A673 (cell line): ENCODE data around the gene CNOT3. TPM values are rescaled to one million over a fixed set of nuclear protein-coding genes. Genes with fewer than 3 reads are reported as not detected.

Experiments
- BruUV-seq: library from RNA; stranded (reverse); fragments of 400-500 nt; replicated peaks from 2 replicates; lab custom pipeline; 2021; lab: Mats Ljungman, UMichigan
- CTCF ChIA-PET: fragments of 300-600 bp; sonication (Branson Sonifier 250); formaldehyde crosslinking; loops from one replicate; lab custom pipeline; 2022; ENCODE audit warnings: antibody characterized with exemption; lab: Charles Lee
- POLR2A ChIA-PET: fragments of 300-600 bp; sonication (Branson Sonifier 250); formaldehyde crosslinking; loops from one replicate; lab custom pipeline; 2022; ENCODE audit warnings: antibody characterized with exemption; ENCODE audit not compliant: low non-redundant PET; lab: Charles Lee
- DNase-seq: peaks from one replicate; pipeline ENCODE4 v3.0.0-alpha.2; 2015; ENCODE audit warnings: low spot score
- H3K27ac ChIP-seq: fragments of 200-600 bp; sonication (generic); 2 replicates; pipeline ENCODE4 v1.5.1; 2016; ENCODE audit warnings: mixed run types, low read depth, mild to moderate bottlenecking, mixed read lengths, antibody characterized with exemption, low read length; ENCODE audit not compliant: poor library complexity, severe bottlenecking
- H3K27me3 ChIP-seq: fragments of 200-600 bp; sonication (generic); replicated peaks from 2 replicates; pipeline ENCODE4 v1.6.1; 2017; ENCODE audit warnings: mixed run types, low read depth, mild to moderate bottlenecking, mixed read lengths, antibody characterized with exemption, low read length; ENCODE audit not compliant: insufficient read depth, poor library complexity
- H3K36me3 ChIP-seq: fragments of 200-600 bp; sonication (generic); 2 replicates; pipeline ENCODE4 v1.6.1; 2016; ENCODE audit warnings: mixed run types, mild to moderate bottlenecking, mixed read lengths, antibody characterized with exemption, low read length; ENCODE audit not compliant: insufficient read depth, poor library complexity, severe bottlenecking
- H3K4me1 ChIP-seq: fragments of 200-600 bp; sonication (generic); 2 replicates; pipeline ENCODE4 v1.6.1; 2017; ENCODE audit warnings: mixed run types, mild to moderate bottlenecking, mixed read lengths, antibody characterized with exemption, low read length; ENCODE audit not compliant: insufficient read depth, poor library complexity, severe bottlenecking
- H3K4me3 ChIP-seq: fragments of 200-600 bp; sonication (generic); 2 replicates; pipeline ENCODE4 v1.5.1; 2016; ENCODE audit warnings: low read depth, mixed run types, mild to moderate bottlenecking, mixed read lengths, low read length; ENCODE audit not compliant: poor library complexity, severe bottlenecking
- H3K9me3 ChIP-seq: fragments of 200-600 bp; sonication (generic); 2 replicates; pipeline ENCODE4 v1.6.1; 2016; ENCODE audit warnings: mixed run types, low read depth, mild to moderate bottlenecking, mixed read lengths, antibody characterized with exemption, low read length; ENCODE audit not compliant: poor library complexity, severe bottlenecking
- CTCF ChIP-seq: fragments of 300-800, 200-600 bp; sonication (generic); conservative IDR thresholded peaks from 2 replicates; pipeline ENCODE4 v1.5.1; 2017; ENCODE audit warnings: low read depth, mild to moderate bottlenecking, antibody characterized with exemption, low read length, moderate library complexity, mixed read lengths
- EZH2 ChIP-seq: fragments of 200-600 bp; sonication (generic); IDR thresholded peaks from 2 replicates; pipeline ENCODE4 v1.6.1; 2017; ENCODE audit warnings: borderline replicate concordance, low read depth, mild to moderate bottlenecking, mixed read lengths, antibody characterized with exemption, low read length; ENCODE audit not compliant: poor library complexity, severe bottlenecking
- intact Hi-C: fragments of 100-400 bp; cut with micrococcal nuclease; formaldehyde crosslinking; loops from one replicate; pipeline ENCODE4 v1.10.0; 2022; ENCODE audit not compliant: unreplicated experiment
- total RNA-seq: library from RNA; stranded (reverse); gene quantifications from 2 replicates; pipeline ENCODE4 v1.2.3, GENCODE V29; 2021

CNOT3 gene
- total RNA-seq, 1 experiment from 2014 or later = 102 TPM

GRCh38 chr19:54123682-54124081 lies 13.9 kb upstream of the CNOT3 start:
- H3K4me1 ChIP-seq = no peaks in the 10 kb centered on the region
- DNase-seq = no peak
- H3K4me3 ChIP-seq = no peak overlapping the region
- H3K36me3 ChIP-seq = peaks cover 59% of the 10 kb centered on the region
- no peaks in the 10 kb centered on the region for H3K27me3 ChIP-seq
- intact Hi-C loops = no loop called here
- BruUV-seq = no TSS peak
- no peak overlapping the region for H3K27ac ChIP-seq
- POLR2A ChIA-PET = interaction anchor here (0.5 to 0.6 kb wide), 2 partner anchors 8 to 699 kb away, joined by 3 to 4 read pairs; partner anchors contain the start of genes PRPF31 and TFPT
- CTCF ChIA-PET = no interaction called here
- TF ChIP-seq EZH2 (no peak), CTCF (no peak)
- no peaks in the 10 kb centered on the region for H3K9me3 ChIP-seq

- no peak for DNase-seq
- Histone ChIP-seq H3K27ac (no peak overlapping the region), H3K9me3 (no peaks in the 10 kb centered on the region), H3K4me1 (no peaks in the 10 kb centered on the region), H3K27me3 (no peaks in the 10 kb centered on the region), H3K4me3 (no peak overlapping the region), H3K36me3 (peaks cover 59% of the 10 kb centered on the region)
- ChIA-PET POLR2A (no interaction called here), CTCF (no interaction called here)
- no peak for TF ChIP-seq EZH2
- TF ChIP-seq CTCF = no peak
- intact Hi-C loops = no loop called here
- no TSS peak for BruUV-seq
Observed at GRCh38 chr19:54124393-54124792, 13.2 kb upstream of the CNOT3 start.

DNA sequence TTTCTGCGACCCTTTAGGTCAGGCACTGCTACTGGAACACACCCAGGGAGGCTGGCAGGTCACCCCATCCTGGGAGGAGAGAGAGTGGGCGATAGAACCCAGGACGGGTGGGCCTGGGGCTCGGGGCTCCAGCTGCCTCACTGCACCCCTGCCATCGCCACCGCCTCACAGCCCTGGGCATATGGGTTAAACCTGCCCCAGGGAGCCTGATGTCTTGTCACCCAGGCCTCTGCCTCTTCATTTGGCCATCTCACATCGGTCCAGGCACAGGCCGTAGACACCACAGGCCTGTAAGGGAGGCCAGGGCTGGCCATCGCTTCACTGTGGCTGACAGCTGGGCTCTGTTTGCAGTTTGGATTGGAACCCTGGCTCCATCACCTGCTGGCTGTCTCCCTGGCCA lies 11.8 kb upstream of the CNOT3 start:
- Histone ChIP-seq H3K36me3 (peaks cover 58% of the 10 kb centered on the region), H3K4me3 (no peak overlapping the region), H3K9me3 (no peaks in the 10 kb centered on the region), H3K4me1 (no peaks in the 10 kb centered on the region), H3K27ac (no peak overlapping the region), H3K27me3 (no peaks in the 10 kb centered on the region)
- TF ChIP-seq CTCF (no peak), EZH2 (no peak)
- CTCF ChIA-PET = no interaction called here
- intact Hi-C loops = no loop called here
- BruUV-seq = no TSS peak
- DNase-seq = no peak
- POLR2A ChIA-PET = no interaction called here
